GM19025 (cell line): ENCODE measurements around the gene VIM.

Source experiments
- ATAC-seq: cut with Tn5 transposase; IDR thresholded peaks from one replicate; pipeline ENCODE4 v1.9.1; 2021; ENCODE audit warnings: mild to moderate bottlenecking, low read depth, moderate library complexity; ENCODE audit not compliant: unreplicated experiment

The VIM gene

GRCh38 chr10:17228091-17229015, at the start of gene VIM:
TSS of gene VIM (plus strand) at chr10:17228241. CDS start at chr10:17229423, 1,182 bp downstream.
- ATAC-seq = peak; percentile 30

GRCh38 chr10:17179002-17179401, 49.0 kb upstream of the VIM start:
- ATAC-seq = no peak

GRCh38 chr10:17181110-17181509, 46.9 kb upstream of the VIM start:
- no peak for ATAC-seq

GRCh38 chr10:17181751-17182150, 46.3 kb upstream of the VIM start:
- no peak for ATAC-seq

- ATAC-seq = no peak
Measured at GRCh38 chr10:17183110-17183509, 44.9 kb upstream of the VIM start.

GRCh38 chr10:17185873-17186272, 42.2 kb upstream of the VIM start:
- no peak for ATAC-seq

GRCh38 chr10:17188644-17189172, 39.3 kb upstream of the VIM start:
- no peak for ATAC-seq

- no peak for ATAC-seq
Measured at GRCh38 chr10:17190602-17191001, 37.4 kb upstream of the VIM start.

- no peak for ATAC-seq
Measured at GRCh38 chr10:17195083-17195482, 33.0 kb upstream of the VIM start.

GRCh38 chr10:17196045-17196444, 32.0 kb upstream of the VIM start:
- no peak for ATAC-seq

GRCh38 chr10:17196573-17196972, 31.5 kb upstream of the VIM start:
- no peak for ATAC-seq

GRCh38 chr10:17199351-17199804, 28.7 kb upstream of the VIM start:
- ATAC-seq = no peak

- no peak for ATAC-seq
Measured at GRCh38 chr10:17200001-17200911, 27.8 kb upstream of the VIM start.

GRCh38 chr10:17200912-17201793, 26.9 kb upstream of the VIM start, which contains the start of gene TRDMT1:
TSS of gene TRDMT1 (minus strand) at chr10:17201672. CDS start at chr10:17201634, 38 bp downstream.
- ATAC-seq = peak; percentile 96

GRCh38 chr10:17201794-17202116, 26.3 kb upstream of the VIM start:
- no peak for ATAC-seq

GRCh38 chr10:17202506-17202905, 25.5 kb upstream of the VIM start:
- ATAC-seq = no peak

GRCh38 chr10:17202999-17203398, 25.0 kb upstream of the VIM start:
- no peak for ATAC-seq

GRCh38 chr10:17203416-17203815, 24.6 kb upstream of the VIM start:
- ATAC-seq = no peak

GRCh38 chr10:17206210-17206709, 21.8 kb upstream of the VIM start:
- peak; percentile 38 for ATAC-seq

GRCh38 chr10:17208476-17208875, 19.6 kb upstream of the VIM start:
- no peak for ATAC-seq
